GDM1 (cell line): ENCODE measurements around the gene KNOP1.

Source experiments
- DNase-seq: peaks from one replicate; lab custom pipeline; 2025; lab: John Stamatoyannopoulos, UW

The KNOP1 gene

GRCh38 chr16:19717741-19718623 is at the start of gene KNOP1, which contains the start of gene IQCK:
Gene KNOP1 (minus strand): TSS chr16:19718227. CDS start chr16:19715035, 3,192 bp downstream.
Gene IQCK (plus strand): TSS chr16:19718271. CDS start chr16:19718307, 36 bp downstream.
- DNase-seq = peak; percentile 79

- no peak for DNase-seq
Observed at GRCh38 chr16:19767497-19767896, 49.5 kb upstream of the KNOP1 start.

- no peak for DNase-seq
Observed at GRCh38 chr16:19766988-19767387, 49.0 kb upstream of the KNOP1 start.

GRCh38 chr16:19766554-19766884 is 48.5 kb upstream of the KNOP1 start:
- no peak for DNase-seq

GRCh38 chr16:19765860-19766553 is 48.0 kb upstream of the KNOP1 start:
- no peak for DNase-seq

GRCh38 chr16:19760356-19761060 is 42.5 kb upstream of the KNOP1 start:
- DNase-seq = no peak

- DNase-seq = no peak
Observed at GRCh38 chr16:19757762-19758595, 40.0 kb upstream of the KNOP1 start.

GRCh38 chr16:19757026-19757425 is 39.0 kb upstream of the KNOP1 start:
- no peak for DNase-seq

GRCh38 chr16:19755268-19755667 is 37.2 kb upstream of the KNOP1 start:
- no peak for DNase-seq

GRCh38 chr16:19754644-19755036 is 36.6 kb upstream of the KNOP1 start:
- DNase-seq = no peak

- DNase-seq = no peak
Observed at GRCh38 chr16:19753815-19754643, 36.0 kb upstream of the KNOP1 start.

GRCh38 chr16:19751478-19752385 is 33.7 kb upstream of the KNOP1 start:
- DNase-seq = no peak

GRCh38 chr16:19749571-19750080 is 31.6 kb upstream of the KNOP1 start:
- DNase-seq = no peak

- DNase-seq = no peak
Observed at GRCh38 chr16:19748389-19749168, 30.6 kb upstream of the KNOP1 start.

GRCh38 chr16:19746561-19746960 is 28.5 kb upstream of the KNOP1 start:
- DNase-seq = no peak

- DNase-seq = no peak
Observed at GRCh38 chr16:19745286-19746010, 27.4 kb upstream of the KNOP1 start.

GRCh38 chr16:19744670-19745069 is 26.6 kb upstream of the KNOP1 start:
- DNase-seq = no peak

- DNase-seq = no peak
Observed at GRCh38 chr16:19743816-19744159, 25.8 kb upstream of the KNOP1 start.
